T-helper 9 cell (primary cell): ENCODE measurements around the gene PIAS4.

Source experiments
- DNase-seq: peaks from one replicate; pipeline ENCODE4 v3.0.0-alpha.2; 2020

Gene PIAS4

GRCh38 chr19:4060621-4061177 is 53.2 kb downstream of the PIAS4 start:
- DNase-seq: no peak

DNA sequence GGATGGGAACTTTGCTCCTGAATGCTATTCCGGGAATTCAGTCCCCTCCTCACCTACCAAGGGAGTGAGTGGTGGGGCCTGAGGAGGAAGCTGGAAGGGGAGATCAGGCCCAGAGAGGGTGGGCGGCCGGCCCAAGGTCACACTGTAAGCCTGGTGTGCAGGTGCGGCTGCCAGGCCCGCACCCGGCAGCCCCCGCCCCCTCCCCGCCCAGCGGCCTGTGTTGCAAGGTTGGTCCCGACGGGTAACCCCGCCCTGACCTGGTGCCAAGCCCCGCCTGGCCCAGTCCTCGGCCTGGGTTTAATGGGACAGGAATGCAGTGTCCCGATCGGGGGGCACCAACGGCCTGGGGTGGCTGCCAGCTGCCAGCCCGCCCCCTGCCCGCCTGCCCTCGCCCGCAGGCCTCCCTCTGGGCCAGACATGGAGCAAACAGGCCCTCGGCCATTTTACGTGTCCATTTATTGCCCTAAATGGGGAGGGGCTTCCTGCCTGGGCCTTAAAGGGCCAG is 53.7 kb downstream of the PIAS4 start:
- DNase-seq: no peak

- DNase-seq: no peak
These were observed 54.3 kb downstream of the PIAS4 start for GRCh38 chr19:4061683-4062418.

DNA sequence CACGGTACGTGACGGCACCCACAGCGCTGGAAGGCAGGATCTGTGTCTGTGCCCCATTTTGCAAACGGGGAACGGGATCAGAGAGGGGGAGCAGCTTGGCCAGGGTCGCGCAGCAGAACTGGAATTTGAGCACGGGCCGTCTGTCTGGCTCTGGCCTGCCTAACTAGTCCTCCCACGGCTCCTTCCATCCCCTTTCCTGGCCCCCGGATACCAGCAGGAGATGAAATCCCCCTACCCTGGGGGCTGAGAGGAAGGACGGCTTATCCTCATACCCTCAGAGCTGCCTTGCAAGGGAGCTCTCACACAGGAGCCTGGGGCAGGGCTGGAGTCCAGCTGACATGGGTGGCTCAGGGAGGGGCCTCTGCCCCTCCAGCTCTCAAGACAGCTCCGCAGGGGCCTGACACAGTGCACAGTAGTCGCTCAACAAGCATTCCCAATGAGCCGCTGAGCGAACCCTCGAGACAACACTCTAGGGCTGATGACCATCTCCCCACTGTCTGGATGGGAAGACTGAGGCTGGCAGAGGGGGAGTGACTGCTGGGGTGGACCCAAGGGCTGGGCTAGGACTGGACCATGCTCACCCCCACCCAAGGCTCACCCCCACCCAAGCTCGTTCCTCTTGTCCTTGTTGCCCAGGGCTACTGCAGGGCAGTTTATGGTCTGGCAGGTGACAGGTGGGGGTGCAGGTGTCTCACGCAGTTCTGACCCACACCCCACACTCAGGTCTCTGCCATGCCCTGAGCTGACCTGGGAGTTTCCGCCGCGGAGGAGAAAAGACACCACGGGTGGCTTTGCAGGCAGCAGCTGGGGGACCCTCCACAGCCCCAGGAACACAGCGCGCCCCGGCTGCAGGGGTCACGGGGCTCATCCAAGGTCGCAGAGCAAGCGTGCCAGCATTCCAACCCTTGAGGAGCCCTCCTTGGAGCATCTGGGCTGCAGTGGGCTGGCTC is 55.2 kb downstream of the PIAS4 start:
- no peak for DNase-seq

DNA sequence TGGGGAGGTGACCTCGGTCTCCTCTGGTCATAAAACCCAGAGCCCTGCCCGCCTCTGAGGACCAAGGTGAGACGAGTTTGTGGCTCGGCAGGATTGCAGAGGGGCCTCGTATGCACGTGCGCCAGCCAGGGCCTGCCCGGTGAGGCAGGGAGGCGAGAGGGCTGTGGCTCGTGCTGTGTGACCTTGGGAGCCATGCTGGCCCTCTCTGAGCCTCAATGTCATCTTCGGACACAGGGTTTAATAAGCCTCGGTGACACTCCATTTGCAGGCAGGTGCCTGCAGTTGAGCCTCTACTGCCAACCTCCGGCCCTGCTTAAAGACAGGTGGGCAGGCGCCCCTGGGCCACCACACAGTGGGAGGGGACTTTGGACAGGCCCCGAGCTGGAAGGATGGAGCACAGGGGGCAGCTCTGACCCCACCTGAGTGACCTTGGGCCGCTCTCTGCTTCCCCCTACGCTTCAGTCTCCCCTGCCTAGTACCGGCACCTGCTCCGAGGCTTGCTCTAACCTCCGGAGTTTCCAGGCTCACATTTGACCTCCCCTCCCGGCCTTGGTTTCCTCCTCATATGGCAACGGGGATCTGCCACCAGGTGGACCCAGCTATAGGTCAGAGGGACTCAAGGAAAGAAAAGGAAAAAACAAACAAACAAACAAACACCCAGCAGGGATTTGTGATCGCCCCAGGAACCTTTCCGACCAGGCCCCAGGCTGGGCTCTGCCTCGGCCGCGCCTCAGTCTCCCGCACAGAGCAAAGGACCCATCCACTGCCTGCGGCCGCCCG is 56.0 kb downstream of the PIAS4 start:
- DNase-seq: no peak

- DNase-seq: no peak
These were observed 56.6 kb downstream of the PIAS4 start for GRCh38 chr19:4064149-4064495.

- peak; percentile 42 for DNase-seq
These were observed 57.1 kb downstream of the PIAS4 start for GRCh38 chr19:4064496-4065260.

- peak; percentile 96 for DNase-seq
These were observed 58.1 kb downstream of the PIAS4 start for GRCh38 chr19:4065430-4066175.

DNA sequence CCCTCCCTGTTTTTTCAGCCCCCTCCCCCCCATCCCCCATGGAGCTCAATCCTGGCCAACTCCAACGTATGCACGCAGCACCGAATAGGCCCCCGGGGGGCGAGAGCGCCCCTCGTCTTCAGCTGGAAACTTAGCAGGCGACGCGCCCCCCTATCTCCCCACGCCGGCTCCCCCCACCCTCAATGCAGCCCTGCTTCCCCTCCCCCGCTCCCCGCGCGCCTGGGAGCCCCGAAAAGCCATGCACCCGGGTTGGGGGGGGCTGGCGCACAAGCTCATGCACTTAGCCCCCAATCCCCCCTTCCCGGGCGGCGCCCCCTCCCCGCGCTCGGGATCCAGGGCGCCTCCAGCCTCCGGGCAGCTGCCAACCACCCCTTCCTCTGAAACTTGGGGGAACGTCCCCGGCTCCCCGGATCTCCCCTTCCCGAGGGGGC is 58.7 kb downstream of the PIAS4 start:
- DNase-seq: peak; percentile 52

GRCh38 chr19:4066682-4067395 is 59.3 kb downstream of the PIAS4 start, which contains the start of gene ZBTB7A:
ZBTB7A (minus strand) TSS chr19:4066899; CDS start chr19:4055232, 11,667 bp downstream.
- DNase-seq: peak; percentile 66

GRCh38 chr19:4067396-4068046 is 60.0 kb downstream of the PIAS4 start:
- DNase-seq: no peak

- no peak for DNase-seq
These were observed 60.8 kb downstream of the PIAS4 start for GRCh38 chr19:4068047-4068966.

- no peak for DNase-seq
These were observed 61.9 kb downstream of the PIAS4 start for GRCh38 chr19:4069331-4069959.

DNA sequence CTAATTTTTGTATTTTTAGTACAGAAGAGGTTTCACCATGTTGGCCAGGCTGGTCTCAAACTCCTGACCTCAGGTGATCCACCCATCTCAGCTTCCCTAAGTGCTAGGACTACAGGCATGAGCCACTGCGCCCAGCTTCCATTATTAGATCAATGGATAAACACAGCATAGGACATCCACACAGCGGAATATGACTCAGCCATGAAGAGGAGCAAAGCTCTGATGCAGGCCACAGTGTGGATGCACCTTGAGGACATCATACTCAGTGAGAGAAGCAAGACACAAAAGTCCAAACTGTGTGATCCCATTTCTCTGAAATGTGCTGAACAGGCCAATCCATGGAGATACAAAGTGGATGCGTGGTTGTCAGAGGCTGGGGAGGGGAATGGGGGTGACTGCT is 64.1 kb downstream of the PIAS4 start:
- no peak for DNase-seq

GRCh38 chr19:4075373-4075772 is 67.8 kb downstream of the PIAS4 start:
- DNase-seq: no peak

DNA sequence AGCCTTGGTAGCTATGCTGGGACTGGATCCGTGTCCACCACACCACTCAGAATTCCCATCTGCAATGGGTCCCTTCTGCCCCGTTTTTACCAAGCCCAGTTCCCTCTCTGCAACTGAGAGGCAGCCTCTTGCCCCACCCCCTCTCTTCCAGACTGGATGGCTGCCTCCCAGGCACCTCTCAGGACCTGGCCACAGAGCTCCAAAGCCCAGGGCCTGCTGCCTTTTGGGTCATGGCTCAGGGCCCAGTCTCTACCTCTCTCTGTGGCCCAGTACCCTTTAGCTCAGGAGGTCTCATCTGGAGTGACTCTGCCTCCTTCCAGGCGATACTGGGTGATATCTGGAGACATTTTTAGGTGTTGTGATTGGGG is 69.5 kb downstream of the PIAS4 start:
- no peak for DNase-seq

GRCh38 chr19:4077800-4078684 is 70.5 kb downstream of the PIAS4 start:
- no peak for DNase-seq
